WTC11 (cell line): ENCODE data around the gene XKR7. TPM values are rescaled to one million over a fixed set of nuclear protein-coding genes. Genes with fewer than 3 reads are reported as not detected.
"Not testable (repeated sequence)": the region's sequence is repeated elsewhere in the genome, so short reads cannot be mapped to it uniquely, and the experiment has no call there.

ENCODE experiments used
- ATAC-seq: fragments of 200-7000 bp; cut with Tn5 transposase; 2 replicates; pipeline ENCODE4 v1.10.0; 2021; ENCODE audit warnings: mild to moderate bottlenecking, moderate library complexity
- CTCF ChIA-PET: fragments of 300-600 bp; sonication (Branson Sonifier 250); formaldehyde crosslinking; loops from one replicate; lab custom pipeline; 2021; ENCODE audit warnings: antibody characterized with exemption; lab: Charles Lee
- POLR2A ChIA-PET: fragments of 350-600 bp; sonication (Branson Sonifier 250); formaldehyde crosslinking; loops from one replicate; lab custom pipeline; 2021; ENCODE audit warnings: antibody characterized with exemption; lab: Charles Lee
- DNase-seq: peaks from one replicate; pipeline ENCODE4 v3.0.0; 2021; ENCODE audit warnings: low spot score
- H3K27ac Mint-ChIP-seq: 2 replicates; pipeline ENCODE4 v1.8.0; 2021; ENCODE audit warnings: mixed read lengths
- H3K27me3 Mint-ChIP-seq: 2 replicates; pipeline ENCODE4 v1.8.0; 2021; ENCODE audit warnings: low read depth, mild to moderate bottlenecking, moderate library complexity, mixed read lengths
- H3K36me3 Mint-ChIP-seq: 2 replicates; pipeline ENCODE4 v1.8.0; 2021; ENCODE audit warnings: mixed read lengths
- H3K4me1 Mint-ChIP-seq: 2 replicates; pipeline ENCODE4 v1.8.0; 2022; ENCODE audit warnings: mixed read lengths
- H3K4me3 Mint-ChIP-seq: 2 replicates; pipeline ENCODE4 v1.8.0; 2021; ENCODE audit warnings: mild to moderate bottlenecking, moderate library complexity, mixed read lengths
- H3K9me3 Mint-ChIP-seq: 2 replicates; pipeline ENCODE4 v1.8.0; 2021; ENCODE audit warnings: mixed read lengths
- AFF4 ChIP-seq: sonication (generic); formaldehyde crosslinking; IDR thresholded peaks from 2 replicates; pipeline ENCODE4 v1.8.1; 2023; ENCODE audit warnings: mild to moderate bottlenecking, missing genetic modification reagents, borderline replicate concordance
- ELF4 ChIP-seq: sonication (generic); formaldehyde crosslinking; IDR thresholded peaks from 2 replicates; pipeline ENCODE4 v1.8.1; 2022; ENCODE audit warnings: low read depth, mild to moderate bottlenecking, moderate library complexity, missing genetic modification reagents
- GRHL2 ChIP-seq: fragments of 250-450 bp; sonication (Bioruptor Pico); IDR thresholded peaks from 2 replicates; pipeline ENCODE4 v1.8.0; 2022; ENCODE audit warnings: mild to moderate bottlenecking, moderate library complexity; ENCODE audit not compliant: insufficient replicate concordance, severe bottlenecking
- KAT7 ChIP-seq: sonication (generic); formaldehyde crosslinking; IDR thresholded peaks from 2 replicates; pipeline ENCODE4 v1.8.1; 2023; ENCODE audit warnings: missing genetic modification reagents, mild to moderate bottlenecking, borderline replicate concordance
- OVOL2 ChIP-seq: fragments of 250-450 bp; sonication (Bioruptor Pico); IDR thresholded peaks from 2 replicates; pipeline ENCODE4 v1.9.0; 2021; ENCODE audit warnings: mild to moderate bottlenecking, borderline replicate concordance
- RELA ChIP-seq: sonication (generic); formaldehyde crosslinking; IDR thresholded peaks from 2 replicates; pipeline ENCODE4 v1.8.1; 2022; ENCODE audit warnings: missing genetic modification reagents, mild to moderate bottlenecking, borderline replicate concordance
- ZNF138 ChIP-seq: sonication (generic); formaldehyde crosslinking; conservative IDR thresholded peaks from 2 replicates; pipeline ENCODE4 v1.8.1; 2022; ENCODE audit warnings: mild to moderate bottlenecking, moderate library complexity, missing genetic modification reagents
- total RNA-seq: library from RNA; stranded (reverse); gene quantifications from 3 replicates; pipeline ENCODE4 v1.2.3, GENCODE V29; 2021
- TF ChIP-seq, protein P1 (sequence below): sonication (generic); formaldehyde crosslinking; IDR thresholded peaks from 2 replicates; pipeline ENCODE4 v1.8.1; 2022; ENCODE audit warnings: low read depth, missing genetic modification reagents, borderline replicate concordance
- TF ChIP-seq, protein P2 (sequence below): fragments of 250-450 bp; sonication (Bioruptor Pico); IDR thresholded peaks from 2 replicates; pipeline ENCODE4 v1.9.0; 2021; ENCODE audit warnings: mild to moderate bottlenecking, borderline replicate concordance
- TF ChIP-seq, protein P3 (sequence below): sonication (generic); formaldehyde crosslinking; IDR thresholded peaks from 2 replicates; pipeline ENCODE4 v1.8.0; 2022; ENCODE audit warnings: mild to moderate bottlenecking, missing genetic modification reagents
- TF ChIP-seq, protein P4 (sequence below): fragments of 250-450 bp; sonication (Bioruptor Pico); conservative IDR thresholded peaks from 2 replicates; pipeline ENCODE4 v1.9.0; 2021; ENCODE audit warnings: mild to moderate bottlenecking
- TF ChIP-seq, protein P5 (sequence below): sonication (generic); formaldehyde crosslinking; IDR thresholded peaks from 2 replicates; pipeline ENCODE4 v1.8.1; 2022; ENCODE audit warnings: low read depth, mild to moderate bottlenecking, moderate library complexity, missing genetic modification reagents, borderline replicate concordance

The XKR7 gene
- total RNA-seq, 1 experiment from 2014 or later: 2.5 TPM

GRCh38 chr20:32033316-32033715 is 65.4 kb downstream of the XKR7 start (continued):
- TF ChIP-seq AFF4 (CRISPR knock-in tag) (no peak), OVOL2 (no peak), GRHL2 (CRISPR knock-in tag) (no peak), KAT7 (CRISPR knock-in tag) (no peak)

DNA sequence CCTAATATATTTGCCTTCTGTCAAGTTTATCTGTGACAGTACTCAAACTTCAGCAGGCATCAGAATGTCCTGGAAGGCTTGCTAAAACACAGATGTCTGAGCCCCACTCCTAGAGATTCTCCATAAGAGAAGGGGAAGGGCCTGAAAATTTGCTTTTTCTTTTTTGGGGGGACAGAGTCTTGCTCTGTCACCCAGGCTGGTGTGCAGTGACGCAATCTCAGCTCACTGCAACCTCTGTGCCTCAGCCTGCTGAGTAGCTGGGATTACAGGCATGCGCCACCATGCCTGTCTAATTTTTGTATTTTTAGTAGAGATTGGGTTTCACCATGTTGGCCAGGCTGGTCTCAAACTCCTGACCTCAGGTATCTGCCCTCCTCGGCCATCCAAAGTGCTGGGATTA is 65.8 kb downstream of the XKR7 start:
- DNase-seq, ATAC-seq, POLR2A ChIA-PET, H3K4me1 Mint-ChIP-seq, H3K36me3 Mint-ChIP-seq, H3K27ac Mint-ChIP-seq, H3K4me3 Mint-ChIP-seq, H3K9me3 Mint-ChIP-seq, H3K27me3 Mint-ChIP-seq: not testable (repeated sequence)
- CTCF ChIA-PET: interaction anchor here (2.0 to 9.5 kb wide), 3 partner anchors 57 to 211 kb away, joined by 6 to 70 read pairs (median 17); no protein-coding TSS in a partner anchor

DNA sequence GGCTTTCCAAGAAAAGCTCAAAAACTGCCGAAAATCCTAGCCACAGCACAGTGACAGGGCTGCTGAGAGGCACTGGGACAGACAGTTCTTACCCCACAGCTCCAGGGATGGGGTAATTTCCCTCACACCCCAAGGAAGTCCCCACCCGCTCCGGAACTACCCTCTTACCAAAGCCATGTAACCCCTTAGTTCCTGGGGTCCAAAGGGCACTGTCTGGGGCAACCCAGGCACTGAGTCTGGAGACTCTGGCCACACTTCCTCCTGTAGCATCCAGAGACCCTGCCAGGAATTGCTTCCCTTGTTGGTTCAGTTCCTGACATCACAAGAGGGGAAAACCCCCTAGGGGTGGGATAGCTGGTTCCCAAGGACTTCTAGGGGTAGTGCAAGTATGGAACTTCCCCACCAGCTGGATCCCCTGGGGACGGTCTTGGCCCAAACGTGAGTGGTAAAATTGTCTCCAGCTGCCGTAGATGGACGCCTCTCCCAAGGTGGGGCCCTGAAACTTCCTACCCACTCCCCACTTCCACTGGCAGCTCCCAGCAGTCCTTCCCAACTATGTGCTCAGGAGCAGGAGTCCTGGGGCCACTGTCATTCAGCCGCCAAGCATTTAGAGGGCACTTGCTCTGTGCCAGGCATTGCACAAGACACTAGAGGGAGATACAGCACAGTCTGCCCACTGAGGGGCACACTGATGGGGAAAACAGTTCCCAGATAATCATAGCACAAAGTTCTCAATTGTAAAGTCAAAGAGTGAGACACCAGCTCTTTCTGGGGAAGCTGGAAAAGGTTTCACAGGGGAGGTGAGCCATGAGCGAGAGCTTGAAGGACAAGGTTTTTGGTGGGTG is 66.9 kb downstream of the XKR7 start:
- H3K36me3 Mint-ChIP-seq: peaks cover 2% of the 10 kb centered on the region; the same call in 1 of the 2 replicates
- DNase-seq: no peak
- no peak overlapping the region for H3K27ac Mint-ChIP-seq
- no peak overlapping the region for H3K4me3 Mint-ChIP-seq
- peak; percentile 5; the same call in 1 of the 2 replicates for ATAC-seq
- no peaks in the 10 kb centered on the region for H3K9me3 Mint-ChIP-seq
- peaks cover 7% of the 10 kb centered on the region for H3K27me3 Mint-ChIP-seq
- ChIA-PET CTCF (interaction anchor here (0.5 to 9.5 kb wide), 12 partner anchors 15 to 212 kb away, joined by 3 to 70 read pairs (median 6); partner anchors contain the start of genes HCK, PDRG1 and XKR7), POLR2A (no interaction called here)
- H3K4me1 Mint-ChIP-seq: peaks cover 9% of the 10 kb centered on the region
- no peak for TF ChIP-seq RELA (CRISPR knock-in tag)
- TF ChIP-seq, protein P1, sequence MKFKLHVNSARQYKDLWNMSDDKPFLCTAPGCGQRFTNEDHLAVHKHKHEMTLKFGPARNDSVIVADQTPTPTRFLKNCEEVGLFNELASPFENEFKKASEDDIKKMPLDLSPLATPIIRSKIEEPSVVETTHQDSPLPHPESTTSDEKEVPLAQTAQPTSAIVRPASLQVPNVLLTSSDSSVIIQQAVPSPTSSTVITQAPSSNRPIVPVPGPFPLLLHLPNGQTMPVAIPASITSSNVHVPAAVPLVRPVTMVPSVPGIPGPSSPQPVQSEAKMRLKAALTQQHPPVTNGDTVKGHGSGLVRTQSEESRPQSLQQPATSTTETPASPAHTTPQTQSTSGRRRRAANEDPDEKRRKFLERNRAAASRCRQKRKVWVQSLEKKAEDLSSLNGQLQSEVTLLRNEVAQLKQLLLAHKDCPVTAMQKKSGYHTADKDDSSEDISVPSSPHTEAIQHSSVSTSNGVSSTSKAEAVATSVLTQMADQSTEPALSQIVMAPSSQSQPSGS: no peak
- TF ChIP-seq, protein P2, sequence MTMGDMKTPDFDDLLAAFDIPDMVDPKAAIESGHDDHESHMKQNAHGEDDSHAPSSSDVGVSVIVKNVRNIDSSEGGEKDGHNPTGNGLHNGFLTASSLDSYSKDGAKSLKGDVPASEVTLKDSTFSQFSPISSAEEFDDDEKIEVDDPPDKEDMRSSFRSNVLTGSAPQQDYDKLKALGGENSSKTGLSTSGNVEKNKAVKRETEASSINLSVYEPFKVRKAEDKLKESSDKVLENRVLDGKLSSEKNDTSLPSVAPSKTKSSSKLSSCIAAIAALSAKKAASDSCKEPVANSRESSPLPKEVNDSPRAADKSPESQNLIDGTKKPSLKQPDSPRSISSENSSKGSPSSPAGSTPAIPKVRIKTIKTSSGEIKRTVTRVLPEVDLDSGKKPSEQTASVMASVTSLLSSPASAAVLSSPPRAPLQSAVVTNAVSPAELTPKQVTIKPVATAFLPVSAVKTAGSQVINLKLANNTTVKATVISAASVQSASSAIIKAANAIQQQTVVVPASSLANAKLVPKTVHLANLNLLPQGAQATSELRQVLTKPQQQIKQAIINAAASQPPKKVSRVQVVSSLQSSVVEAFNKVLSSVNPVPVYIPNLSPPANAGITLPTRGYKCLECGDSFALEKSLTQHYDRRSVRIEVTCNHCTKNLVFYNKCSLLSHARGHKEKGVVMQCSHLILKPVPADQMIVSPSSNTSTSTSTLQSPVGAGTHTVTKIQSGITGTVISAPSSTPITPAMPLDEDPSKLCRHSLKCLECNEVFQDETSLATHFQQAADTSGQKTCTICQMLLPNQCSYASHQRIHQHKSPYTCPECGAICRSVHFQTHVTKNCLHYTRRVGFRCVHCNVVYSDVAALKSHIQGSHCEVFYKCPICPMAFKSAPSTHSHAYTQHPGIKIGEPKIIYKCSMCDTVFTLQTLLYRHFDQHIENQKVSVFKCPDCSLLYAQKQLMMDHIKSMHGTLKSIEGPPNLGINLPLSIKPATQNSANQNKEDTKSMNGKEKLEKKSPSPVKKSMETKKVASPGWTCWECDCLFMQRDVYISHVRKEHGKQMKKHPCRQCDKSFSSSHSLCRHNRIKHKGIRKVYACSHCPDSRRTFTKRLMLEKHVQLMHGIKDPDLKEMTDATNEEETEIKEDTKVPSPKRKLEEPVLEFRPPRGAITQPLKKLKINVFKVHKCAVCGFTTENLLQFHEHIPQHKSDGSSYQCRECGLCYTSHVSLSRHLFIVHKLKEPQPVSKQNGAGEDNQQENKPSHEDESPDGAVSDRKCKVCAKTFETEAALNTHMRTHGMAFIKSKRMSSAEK: no peak
- TF ChIP-seq ELF4 (CRISPR knock-in tag): no peak
- TF ChIP-seq, protein P3, sequence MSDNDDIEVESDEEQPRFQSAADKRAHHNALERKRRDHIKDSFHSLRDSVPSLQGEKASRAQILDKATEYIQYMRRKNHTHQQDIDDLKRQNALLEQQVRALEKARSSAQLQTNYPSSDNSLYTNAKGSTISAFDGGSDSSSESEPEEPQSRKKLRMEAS (CRISPR knock-in tag): no peak
- TF ChIP-seq, protein P4, sequence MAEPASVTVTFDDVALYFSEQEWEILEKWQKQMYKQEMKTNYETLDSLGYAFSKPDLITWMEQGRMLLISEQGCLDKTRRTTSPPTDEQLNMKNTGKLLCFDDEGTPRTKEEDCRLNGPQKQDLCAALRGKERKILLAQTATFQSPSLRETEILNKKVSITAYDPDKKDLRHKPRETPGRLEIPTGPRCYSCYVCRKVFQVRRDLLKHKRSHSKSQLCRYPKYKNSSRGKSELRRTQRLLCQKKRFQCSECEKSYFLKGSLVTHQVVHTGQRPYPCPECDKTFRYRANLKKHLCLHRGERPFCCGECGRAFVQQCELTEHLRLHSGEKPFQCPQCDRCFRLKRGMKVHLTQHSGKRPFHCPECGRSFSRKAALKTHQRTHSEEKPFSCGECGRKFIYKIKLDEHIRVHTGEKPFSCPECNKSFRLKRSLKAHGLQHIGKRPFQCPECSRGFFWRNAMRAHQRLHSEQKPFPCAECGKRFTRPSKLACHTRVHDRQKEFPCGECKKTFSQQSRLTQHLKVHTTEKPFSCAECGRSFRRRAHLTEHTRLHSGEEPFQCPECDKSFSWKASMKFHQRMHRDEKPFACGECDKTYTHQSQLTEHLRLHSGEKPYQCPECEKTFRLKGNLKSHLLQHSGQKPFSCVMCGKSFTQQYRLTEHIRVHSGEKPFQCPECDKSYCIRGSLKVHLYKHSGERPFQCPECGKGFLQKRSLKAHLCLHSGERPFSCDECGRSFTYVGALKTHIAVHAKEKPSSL: no peak
- TF ChIP-seq ZNF138 (CRISPR knock-in tag): no peak
- TF ChIP-seq, protein P5, sequence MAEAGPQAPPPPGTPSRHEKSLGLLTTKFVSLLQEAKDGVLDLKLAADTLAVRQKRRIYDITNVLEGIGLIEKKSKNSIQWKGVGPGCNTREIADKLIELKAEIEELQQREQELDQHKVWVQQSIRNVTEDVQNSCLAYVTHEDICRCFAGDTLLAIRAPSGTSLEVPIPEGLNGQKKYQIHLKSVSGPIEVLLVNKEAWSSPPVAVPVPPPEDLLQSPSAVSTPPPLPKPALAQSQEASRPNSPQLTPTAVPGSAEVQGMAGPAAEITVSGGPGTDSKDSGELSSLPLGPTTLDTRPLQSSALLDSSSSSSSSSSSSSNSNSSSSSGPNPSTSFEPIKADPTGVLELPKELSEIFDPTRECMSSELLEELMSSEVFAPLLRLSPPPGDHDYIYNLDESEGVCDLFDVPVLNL: no peak
